ENCODE measurements around the gene IFTAP.

IFTAP gene

GRCh38 chr11:36600180-36600579 is 5.9 kb downstream of the IFTAP start:
- DNase-seq, result no peak

GRCh38 chr11:36601155-36601554 is 6.9 kb downstream of the IFTAP start:
- DNase-seq, result peak; percentile 48

GRCh38 chr11:36602135-36602534 is 7.8 kb downstream of the IFTAP start:
- no peak for DNase-seq

- no peak for DNase-seq
Measured at GRCh38 chr11:36605221-36606216, 11.2 kb downstream of the IFTAP start.

- DNase-seq, result no peak
Measured at GRCh38 chr11:36608491-36609199, 14.3 kb downstream of the IFTAP start.

- DNase-seq, result no peak
Measured at GRCh38 chr11:36609383-36609782, 15.1 kb downstream of the IFTAP start.

- DNase-seq, result no peak
Measured at GRCh38 chr11:36615826-36616225, 21.5 kb downstream of the IFTAP start.

GRCh38 chr11:36617543-36618362 is 23.5 kb downstream of the IFTAP start:
- no peak for DNase-seq

- no peak for DNase-seq
Measured at GRCh38 chr11:36618363-36619047, 24.2 kb downstream of the IFTAP start.

- DNase-seq, result no peak
Measured at GRCh38 chr11:36619502-36619901, 25.2 kb downstream of the IFTAP start.

- peak; percentile 53 for DNase-seq
Measured at GRCh38 chr11:36620246-36620645, 25.9 kb downstream of the IFTAP start.

GRCh38 chr11:36622431-36623136 is 28.3 kb downstream of the IFTAP start:
- DNase-seq, result peak; percentile 39

- no peak for DNase-seq
Measured at GRCh38 chr11:36623494-36623893, 29.2 kb downstream of the IFTAP start.

GRCh38 chr11:36627006-36627405 is 32.7 kb downstream of the IFTAP start:
- no peak for DNase-seq

- no peak for DNase-seq
Measured at GRCh38 chr11:36627471-36627870, 33.2 kb downstream of the IFTAP start.

GRCh38 chr11:36628141-36628540 is 33.8 kb downstream of the IFTAP start:
- DNase-seq, result no peak

GRCh38 chr11:36628765-36629244 is 34.5 kb downstream of the IFTAP start:
- DNase-seq, result no peak

- DNase-seq, result no peak
Measured at GRCh38 chr11:36631774-36632173, 37.5 kb downstream of the IFTAP start.

- DNase-seq, result no peak
Measured at GRCh38 chr11:36635066-36635862, 41.0 kb downstream of the IFTAP start.

GRCh38 chr11:36638556-36638955 is 44.3 kb downstream of the IFTAP start:
- no peak for DNase-seq
